ENCODE measurements around the gene GOLGA1. TPM values are rescaled to one million over a fixed set of nuclear protein-coding genes. Genes with fewer than 3 reads are reported as not detected.

The GOLGA1 gene
- polyA plus RNA-seq, 1 donor (not counting 4 experiments of a cell fraction or from before 2014, with no cell fraction given) = 7.4 TPM

DNA sequence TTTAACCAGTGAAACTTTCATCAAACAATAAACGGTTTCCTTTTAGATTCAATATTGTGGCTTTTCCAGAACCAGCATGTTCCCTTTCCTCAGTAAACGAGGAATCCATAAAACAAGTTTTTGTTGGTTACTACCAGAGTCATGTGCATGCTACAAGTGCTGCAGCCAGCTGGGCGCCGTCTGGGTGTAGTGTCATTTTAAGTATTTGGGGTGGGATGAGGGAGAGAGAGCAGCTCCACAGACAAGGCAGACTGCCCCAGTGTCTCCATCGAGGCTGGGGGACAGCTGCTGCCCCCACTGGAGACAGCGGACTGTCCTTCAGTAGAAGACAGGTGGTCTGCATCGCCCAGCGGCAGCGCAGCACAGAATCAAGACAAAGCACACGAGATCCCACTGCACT lies 61.7 kb downstream of the GOLGA1 start:
- Histone ChIP-seq H2AFZ (ENCODE audit: control insufficient read depth, low read length) (no peak overlapping the region), H3K4me3 (ENCODE audit: control insufficient read depth in 2 of 3, extremely low read depth in 1 of 3, insufficient read depth in 2 of 3, low read depth in 1 of 3, low read length in 3 of 3) (no peak overlapping the region), H3K27me3 (ENCODE audit: control insufficient read depth, extremely low read depth, insufficient read depth, low read length) (no peaks in the 10 kb centered on the region), H4K20me1 (ENCODE audit: control insufficient read depth, extremely low read depth, insufficient read depth, low read length) (peaks cover 16% of the 10 kb centered on the region), H3K4me1 (ENCODE audit: control insufficient read depth, extremely low read depth, insufficient read depth, low read length) (no peaks in the 10 kb centered on the region), H3K79me2 (ENCODE audit: control insufficient read depth, insufficient read depth, low read length) (peaks cover 22% of the 10 kb centered on the region), H3K9ac (ENCODE audit: control insufficient read depth, extremely low read depth, insufficient read depth, low read length) (no peak overlapping the region), H3K9me3 (ENCODE audit: control insufficient read depth, low read depth, low read length) (no peaks in the 10 kb centered on the region), H3K4me2 (ENCODE audit: control insufficient read depth, extremely low read depth, insufficient read depth, low read depth, low read length) (no peak overlapping the region), H3K27ac (ENCODE audit: control insufficient read depth, insufficient read depth, low read length) (no peak overlapping the region), H3K9me1 (ENCODE audit: control insufficient read depth, extremely low read depth, insufficient read depth, low read length) (no peaks in the 10 kb centered on the region), H3K36me3 (ENCODE audit: control insufficient read depth in 2 of 2, extremely low read depth in 1 of 2, insufficient read depth in 2 of 2, low read length in 2 of 2) (peaks cover 30 to 50% of the 10 kb centered on the region in 2 experiments)
- no peak for TF ChIP-seq EZH2 (IDR thresholded peaks at IDR 0.05; ENCODE audit: low read length)
- TF ChIP-seq, protein P1, sequence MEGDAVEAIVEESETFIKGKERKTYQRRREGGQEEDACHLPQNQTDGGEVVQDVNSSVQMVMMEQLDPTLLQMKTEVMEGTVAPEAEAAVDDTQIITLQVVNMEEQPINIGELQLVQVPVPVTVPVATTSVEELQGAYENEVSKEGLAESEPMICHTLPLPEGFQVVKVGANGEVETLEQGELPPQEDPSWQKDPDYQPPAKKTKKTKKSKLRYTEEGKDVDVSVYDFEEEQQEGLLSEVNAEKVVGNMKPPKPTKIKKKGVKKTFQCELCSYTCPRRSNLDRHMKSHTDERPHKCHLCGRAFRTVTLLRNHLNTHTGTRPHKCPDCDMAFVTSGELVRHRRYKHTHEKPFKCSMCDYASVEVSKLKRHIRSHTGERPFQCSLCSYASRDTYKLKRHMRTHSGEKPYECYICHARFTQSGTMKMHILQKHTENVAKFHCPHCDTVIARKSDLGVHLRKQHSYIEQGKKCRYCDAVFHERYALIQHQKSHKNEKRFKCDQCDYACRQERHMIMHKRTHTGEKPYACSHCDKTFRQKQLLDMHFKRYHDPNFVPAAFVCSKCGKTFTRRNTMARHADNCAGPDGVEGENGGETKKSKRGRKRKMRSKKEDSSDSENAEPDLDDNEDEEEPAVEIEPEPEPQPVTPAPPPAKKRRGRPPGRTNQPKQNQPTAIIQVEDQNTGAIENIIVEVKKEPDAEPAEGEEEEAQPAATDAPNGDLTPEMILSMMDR (optimal IDR thresholded peaks at IDR 0.05 in 1 of 3, IDR thresholded peaks at IDR 0.05 in 1 of 3, conservative IDR thresholded peaks at IDR 0.05 in 1 of 3; ENCODE audit: extremely low read depth in 1 of 3, insufficient read depth in 2 of 3, low read length in 3 of 3) = no peak
- dilution Hi-C loops (cut with MboI; ENCODE audit: extremely low pct_ligation_motif_present, low sequenced_read_pairs) = no loop called here
- DNase-seq (ENCODE audit: low read depth, low spot score) (no peak), FAIRE-seq (no peak)

DNA sequence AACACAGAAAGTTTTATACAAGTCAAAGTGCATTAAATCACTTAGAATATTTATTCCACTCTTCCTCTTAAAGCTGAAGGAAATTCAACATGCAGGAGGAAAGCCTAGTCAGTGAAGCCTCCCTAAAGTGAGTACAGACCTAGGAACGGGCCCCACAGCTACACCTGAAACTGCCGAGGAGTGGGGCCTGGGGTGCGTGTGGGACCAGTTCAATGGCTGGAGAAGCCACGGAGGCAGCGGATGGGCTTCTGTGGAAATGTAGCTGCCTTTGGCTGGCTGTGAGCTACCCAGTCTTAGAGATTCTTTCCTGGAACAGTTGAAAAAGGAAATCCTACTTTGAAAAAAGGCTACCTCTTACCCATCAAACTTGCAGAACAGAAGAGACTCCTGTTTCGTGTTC lies 62.4 kb downstream of the GOLGA1 start:
- Histone ChIP-seq H3K4me2 (ENCODE audit: control insufficient read depth, extremely low read depth, insufficient read depth, low read depth, low read length) (no peak overlapping the region), H3K9me1 (ENCODE audit: control insufficient read depth, extremely low read depth, insufficient read depth, low read length) (no peaks in the 10 kb centered on the region), H3K79me2 (ENCODE audit: control insufficient read depth, insufficient read depth, low read length) (peaks cover 29% of the 10 kb centered on the region), H4K20me1 (ENCODE audit: control insufficient read depth, extremely low read depth, insufficient read depth, low read length) (peaks cover 16% of the 10 kb centered on the region), H3K4me1 (ENCODE audit: control insufficient read depth, extremely low read depth, insufficient read depth, low read length) (peaks cover 7% of the 10 kb centered on the region), H3K9me3 (ENCODE audit: control insufficient read depth, low read depth, low read length) (no peaks in the 10 kb centered on the region), H3K27me3 (ENCODE audit: control insufficient read depth, extremely low read depth, insufficient read depth, low read length) (no peaks in the 10 kb centered on the region), H3K36me3 (ENCODE audit: control insufficient read depth in 2 of 2, extremely low read depth in 1 of 2, insufficient read depth in 2 of 2, low read length in 2 of 2) (peaks cover 33 to 57% of the 10 kb centered on the region in 2 experiments), H3K9ac (ENCODE audit: control insufficient read depth, extremely low read depth, insufficient read depth, low read length) (no peak overlapping the region), H2AFZ (ENCODE audit: control insufficient read depth, low read length) (no peak overlapping the region), H3K4me3 (ENCODE audit: control insufficient read depth in 2 of 3, extremely low read depth in 1 of 3, insufficient read depth in 2 of 3, low read depth in 1 of 3, low read length in 3 of 3) (no peak overlapping the region), H3K27ac (ENCODE audit: control insufficient read depth, insufficient read depth, low read length) (no peak overlapping the region)
- no peak for DNase-seq (ENCODE audit: low read depth, low spot score)
- dilution Hi-C loops (cut with MboI; ENCODE audit: extremely low pct_ligation_motif_present, low sequenced_read_pairs) = no loop called here
- no peak for FAIRE-seq
- TF ChIP-seq, protein P1 (optimal IDR thresholded peaks at IDR 0.05 in 1 of 3, IDR thresholded peaks at IDR 0.05 in 1 of 3, conservative IDR thresholded peaks at IDR 0.05 in 1 of 3; ENCODE audit: extremely low read depth in 1 of 3, insufficient read depth in 2 of 3, low read length in 3 of 3) = no peak
- no peak for TF ChIP-seq EZH2 (IDR thresholded peaks at IDR 0.05; ENCODE audit: low read length)
